Activated CD4-positive, alpha-beta T cell treated with anti-CD3 and anti-CD28 coated beads for 24 hours (primary cell): ENCODE measurements around the gene CNGB1.
A peak's percentile ranks its signal among the peaks of the same experiment; 100 is the strongest.
"Not testable (repeated sequence)": the region's sequence is repeated elsewhere in the genome, so short reads cannot be mapped to it uniquely, and the experiment has no call there.

ENCODE experiments used
- DNase-seq, 2 donors: peaks; one replicate each; pipeline ENCODE4 v3.0.0-alpha.2; 2020; ENCODE audit warnings: low read depth in 2 of 2

The CNGB1 gene

DNA sequence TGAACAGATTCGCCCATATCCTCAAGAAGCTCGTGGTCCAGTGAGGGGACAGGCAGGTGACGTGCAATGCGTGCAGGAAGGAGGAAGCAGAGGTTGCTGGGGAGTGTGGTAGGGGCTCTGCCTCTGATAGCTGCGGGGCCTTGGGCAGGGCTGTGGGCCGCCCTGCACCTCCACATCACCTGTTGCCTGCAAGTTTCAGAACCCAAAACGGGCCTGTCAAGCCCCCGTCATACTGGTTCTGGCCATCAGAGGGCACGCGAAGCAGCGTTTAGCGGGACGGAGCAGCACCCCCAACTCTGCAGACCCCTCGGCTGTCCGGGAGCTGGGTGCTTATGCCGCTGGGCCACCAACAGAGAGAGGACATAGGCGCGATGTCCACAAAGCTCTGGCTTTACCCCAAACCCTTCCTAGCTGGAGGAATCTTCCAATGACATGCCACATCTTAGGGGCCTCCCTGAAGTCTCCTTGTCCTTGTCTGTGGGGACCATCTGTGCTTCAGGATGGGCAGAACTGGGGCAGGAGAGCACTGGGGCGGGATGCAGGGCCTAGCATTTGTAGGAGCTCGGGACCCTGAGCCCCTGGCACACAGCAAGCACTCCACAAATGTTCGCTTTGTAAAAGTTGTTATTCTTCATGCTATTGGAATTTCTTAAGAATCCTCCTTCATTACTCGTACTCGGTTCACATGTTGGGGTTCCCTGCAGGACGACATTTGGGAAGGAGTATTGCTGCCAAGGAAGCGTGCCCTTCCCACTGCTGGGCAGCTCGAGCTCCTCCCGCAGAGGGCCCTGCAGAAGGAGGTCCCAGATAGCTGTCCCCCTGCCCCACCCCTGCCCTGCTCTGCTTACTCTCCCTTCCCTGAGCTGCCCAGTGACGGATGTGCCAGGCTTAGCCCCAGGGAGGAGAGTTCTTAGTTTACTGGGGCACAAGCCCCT is 64.3 kb downstream of the CNGB1 start:
- peak in 1 of 2 donors; percentile 11 for DNase-seq

DNA sequence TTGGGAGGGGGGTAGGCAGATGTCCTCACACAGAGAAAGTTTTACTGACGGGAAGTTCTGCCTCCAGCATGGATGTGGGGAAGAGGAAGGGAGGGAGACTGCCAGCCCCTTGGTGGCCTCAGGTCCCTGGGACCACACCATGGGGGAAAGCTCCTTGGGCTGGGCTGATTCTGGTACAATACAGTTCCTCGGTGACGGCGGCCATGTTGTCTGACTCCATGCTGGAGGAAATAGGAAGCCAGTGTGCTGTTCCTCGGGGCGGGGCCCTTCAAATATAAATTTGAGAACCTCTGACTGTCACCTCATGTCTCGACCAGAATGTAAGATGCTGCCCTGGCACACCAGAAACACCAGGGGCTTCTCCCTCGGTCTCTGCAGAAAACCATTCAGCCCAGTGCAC is 66.8 kb downstream of the CNGB1 start:
- DNase-seq: no peak

DNA sequence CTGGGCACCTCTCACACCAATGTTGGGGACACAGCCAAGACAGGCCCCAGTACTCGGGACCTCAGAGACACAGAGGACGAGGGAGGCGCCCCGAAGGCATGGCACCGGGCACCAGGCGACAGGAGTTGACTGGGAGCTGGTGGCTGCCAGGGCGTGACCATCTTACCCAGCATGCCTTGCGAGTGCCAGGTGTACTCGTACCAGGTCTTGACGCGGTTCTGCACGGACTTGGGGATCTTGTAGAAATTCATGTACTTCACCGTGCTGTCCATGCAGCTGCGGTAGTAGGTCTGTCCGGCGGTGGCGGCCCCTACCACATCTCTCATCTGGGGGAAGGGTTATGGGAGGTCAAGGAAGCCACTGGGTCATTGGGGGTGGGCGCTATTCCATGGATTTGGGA is 67.3 kb downstream of the CNGB1 start:
- no peak for DNase-seq

DNA sequence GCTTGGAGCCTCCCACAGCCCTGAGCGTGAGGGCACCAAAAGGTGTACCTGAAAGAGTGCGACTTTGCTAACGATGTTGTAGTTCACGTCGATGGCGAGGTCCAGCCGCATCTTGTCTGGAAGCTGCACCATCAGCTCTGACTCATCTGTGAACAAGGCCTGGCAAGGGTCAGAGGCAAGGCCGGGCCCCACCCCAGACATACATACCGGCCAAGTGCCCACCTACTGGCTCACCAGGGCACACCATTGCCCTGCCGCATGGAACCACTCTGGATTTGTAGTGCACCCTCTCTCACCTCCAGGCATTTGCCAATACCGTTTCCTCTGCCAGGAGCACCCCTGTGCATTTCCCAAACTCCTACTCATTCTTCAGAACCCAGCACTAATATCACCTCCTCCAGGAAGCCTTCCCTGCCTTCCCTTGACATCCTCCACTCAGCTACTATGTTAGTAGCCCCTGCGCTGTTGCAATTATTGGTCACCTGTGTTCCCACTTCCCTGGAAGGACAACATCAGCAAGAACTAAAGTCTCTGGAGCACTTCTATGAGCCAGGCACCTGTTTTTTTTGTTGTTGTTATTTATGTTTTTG is 69.4 kb downstream of the CNGB1 start:
- DNase-seq: no peak

DNA sequence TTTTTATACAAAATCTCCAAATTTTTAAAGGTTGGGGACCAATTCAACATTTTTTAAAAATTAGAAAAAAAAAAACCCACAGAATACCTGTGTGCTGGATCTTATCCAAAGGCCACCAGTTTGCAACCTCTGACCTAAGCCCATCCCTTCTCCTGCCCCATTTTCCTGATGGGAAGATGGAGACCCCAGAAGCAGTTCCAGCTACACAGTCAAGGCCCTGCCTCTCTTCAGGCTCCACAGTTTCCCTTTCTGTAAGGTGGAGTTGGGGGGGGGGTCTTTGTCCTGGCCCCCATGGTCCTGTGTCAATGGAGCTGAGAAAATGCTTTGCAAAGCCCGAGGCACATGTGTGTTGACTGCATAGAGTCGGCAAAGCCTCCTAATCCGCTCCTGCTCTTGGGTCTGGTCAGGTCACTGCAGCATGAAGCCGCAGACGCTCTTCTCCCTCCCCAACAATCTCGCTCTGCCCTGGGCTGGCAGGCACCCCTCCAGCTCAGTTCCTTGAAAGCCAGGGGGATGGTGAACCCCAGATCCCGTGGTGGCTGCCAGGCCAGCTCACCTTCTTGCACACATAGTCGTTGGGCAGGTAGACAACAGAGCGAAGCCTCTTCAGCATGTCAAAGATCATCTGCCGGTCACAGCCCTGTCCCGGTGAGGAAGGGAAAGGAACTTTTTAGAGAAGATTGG is 70.0 kb downstream of the CNGB1 start:
- no peak for DNase-seq

DNA sequence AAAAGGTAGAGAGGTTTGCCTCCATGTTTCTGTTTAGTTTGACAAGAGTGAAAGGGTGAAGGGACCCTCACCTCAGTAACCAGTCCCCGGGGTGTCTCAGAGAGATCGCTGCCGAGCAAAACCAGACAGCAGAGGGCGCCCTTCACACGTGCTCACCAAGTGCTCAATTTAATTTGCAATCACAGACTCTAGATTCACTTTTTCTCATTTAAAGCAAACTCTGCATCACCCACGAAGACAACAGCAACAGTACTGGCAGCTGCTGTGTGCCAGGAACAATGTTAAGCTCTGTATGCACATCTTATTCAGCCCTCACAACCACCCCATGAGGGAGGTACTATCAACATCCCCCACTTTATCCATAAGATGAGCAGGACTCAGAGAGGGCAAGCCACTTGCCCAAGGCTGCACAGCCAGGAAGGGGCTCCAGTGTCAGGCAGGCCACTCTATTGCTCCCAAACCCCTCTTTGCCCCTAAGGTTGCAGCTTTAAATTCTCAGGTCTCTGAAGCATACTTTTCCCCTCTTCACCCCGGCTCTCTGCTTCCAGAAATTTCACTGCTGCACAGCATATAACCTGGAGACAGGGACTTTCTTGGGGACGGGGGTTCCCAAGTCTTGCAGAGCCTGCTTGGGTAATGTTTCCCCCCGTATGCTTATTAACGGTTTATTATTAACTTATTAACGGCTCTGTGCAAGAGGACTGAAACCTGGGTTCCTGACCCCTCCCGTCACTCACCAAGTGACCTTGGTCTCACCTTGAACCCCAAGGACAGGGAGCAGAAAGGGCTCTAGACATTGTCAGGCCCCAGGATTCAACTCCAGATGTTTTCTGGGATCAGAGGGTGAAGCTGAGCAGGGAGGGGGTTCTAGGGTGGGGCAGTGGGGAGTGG is 70.9 kb downstream of the CNGB1 start:
- peak; percentile 62 to 73 for DNase-seq

DNA sequence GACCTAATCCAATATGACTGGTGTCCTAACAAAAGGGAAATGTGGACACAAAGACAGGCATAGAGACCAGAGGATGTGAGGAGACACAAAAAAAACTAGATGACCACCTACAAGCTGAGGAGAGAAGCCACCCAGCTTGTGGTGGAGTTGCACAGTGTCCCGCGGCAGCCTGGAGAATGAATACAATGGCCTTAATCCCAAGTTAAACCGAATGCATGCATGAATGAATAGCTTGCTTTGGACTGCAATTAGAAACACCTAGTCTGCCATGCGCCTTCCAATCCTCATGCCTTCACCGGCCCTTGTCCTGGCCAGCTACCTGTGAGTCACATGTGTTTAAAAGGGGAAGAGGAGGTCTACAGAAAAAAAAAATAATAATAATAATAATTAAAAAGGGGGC is 72.0 kb downstream of the CNGB1 start:
- DNase-seq: no peak

DNA sequence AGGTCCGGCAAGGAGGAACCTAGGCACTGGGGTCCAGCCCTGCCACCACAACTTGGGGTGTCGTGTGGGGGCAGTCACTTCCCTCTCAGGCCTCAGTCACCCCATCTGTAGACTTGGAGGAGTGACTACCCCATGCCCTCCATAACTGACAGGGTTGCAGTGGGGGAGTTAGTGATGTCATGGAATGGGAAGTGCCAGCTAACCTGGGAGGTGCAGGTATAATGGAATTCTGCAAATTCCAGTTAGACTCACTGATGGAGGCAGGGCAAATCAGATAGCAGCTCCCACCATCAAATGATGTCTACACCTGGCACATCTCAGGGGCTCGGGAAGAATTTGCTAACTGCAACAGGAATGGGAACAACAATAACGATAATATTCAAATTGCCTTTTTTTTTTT is 72.9 kb downstream of the CNGB1 start:
- no peak for DNase-seq

DNA sequence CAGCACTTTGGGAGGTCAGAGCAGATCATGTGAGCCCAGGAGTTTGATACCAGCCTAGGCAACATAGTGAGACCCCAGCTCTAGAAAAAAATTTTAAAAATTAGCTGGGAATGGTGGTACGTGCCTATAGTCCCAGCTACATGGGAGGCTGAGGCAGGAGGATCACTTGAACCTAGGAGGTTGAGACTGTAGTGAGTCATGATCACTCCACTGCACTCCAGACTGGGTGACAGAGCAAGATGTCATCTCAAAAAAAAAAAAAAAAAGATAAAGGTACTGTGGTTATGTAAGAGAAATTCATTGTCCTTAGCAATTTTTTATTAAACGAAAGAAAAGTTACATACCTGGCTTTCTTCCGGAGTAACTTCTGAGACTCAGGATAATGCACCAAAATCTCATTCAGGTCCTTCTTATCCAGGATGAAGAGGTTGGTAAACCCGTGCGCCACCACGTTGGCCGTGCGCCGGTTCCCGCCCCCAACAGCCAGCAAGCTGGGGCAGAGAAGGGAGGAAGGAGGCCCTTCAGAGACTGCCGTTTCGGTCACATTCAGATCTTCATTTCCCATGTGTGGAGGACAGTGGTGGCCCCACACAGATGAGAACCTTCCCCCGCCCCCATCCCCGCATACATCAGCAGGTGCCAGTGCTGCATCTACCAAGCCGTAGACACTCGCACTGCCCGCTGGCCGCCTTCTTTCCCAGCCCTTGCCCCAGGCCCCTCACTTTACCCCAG is 73.7 kb downstream of the CNGB1 start:
- no peak for DNase-seq

DNA sequence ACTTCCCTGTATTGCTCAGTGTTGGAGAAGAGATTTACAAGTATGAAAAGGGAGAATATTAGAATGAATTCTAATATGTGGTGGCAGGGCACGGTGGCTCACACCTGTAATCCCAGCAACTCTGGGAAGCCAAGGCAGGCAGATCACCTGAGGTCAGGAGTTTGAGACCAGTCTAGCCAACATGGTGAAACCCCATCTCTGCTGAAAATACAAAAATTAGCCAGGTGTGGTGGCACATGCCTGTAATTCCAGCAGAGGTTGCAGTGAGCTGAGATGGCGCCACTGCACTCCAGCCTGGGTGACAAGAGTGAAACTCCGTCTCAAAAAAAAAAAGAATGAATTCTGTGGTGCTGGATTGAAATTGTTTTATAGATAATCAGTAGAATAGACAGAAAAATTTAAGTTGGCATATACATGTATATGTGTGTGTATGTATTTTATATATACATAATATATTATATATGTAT is 75.8 kb downstream of the CNGB1 start:
- not testable (repeated sequence) for DNase-seq

DNA sequence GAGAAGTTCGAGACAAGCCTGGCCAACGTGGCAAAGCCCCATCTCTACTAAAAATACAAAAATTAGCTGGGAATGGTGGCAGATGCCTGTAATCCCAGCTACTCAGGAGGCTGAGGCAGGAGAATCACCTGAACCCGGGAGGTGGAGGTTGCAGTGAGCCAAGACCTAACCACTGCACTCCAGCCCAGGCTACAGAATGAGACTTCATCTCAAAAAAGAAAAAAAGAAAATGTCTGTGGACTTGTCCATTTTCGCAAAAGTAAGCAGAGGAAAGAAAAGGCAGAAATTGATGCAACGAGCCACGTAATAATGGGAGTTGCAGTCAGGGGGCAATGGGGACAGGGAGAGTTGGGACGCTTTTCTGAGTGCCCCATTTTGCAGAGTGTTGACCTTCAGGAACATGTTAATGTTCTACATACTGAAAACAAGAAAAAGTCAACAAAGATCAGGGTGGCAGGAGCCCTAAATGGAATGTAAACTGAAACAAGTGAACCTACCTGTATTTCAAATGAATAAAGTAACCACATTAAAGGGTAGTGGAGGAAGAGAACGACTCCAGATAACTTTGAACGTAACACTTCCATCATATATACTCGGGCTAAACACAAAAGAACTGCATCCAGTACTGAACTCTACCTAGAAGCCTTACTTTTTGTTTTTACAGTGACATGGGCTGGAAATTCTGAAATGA is 76.4 kb downstream of the CNGB1 start:
- DNase-seq: no peak

DNA sequence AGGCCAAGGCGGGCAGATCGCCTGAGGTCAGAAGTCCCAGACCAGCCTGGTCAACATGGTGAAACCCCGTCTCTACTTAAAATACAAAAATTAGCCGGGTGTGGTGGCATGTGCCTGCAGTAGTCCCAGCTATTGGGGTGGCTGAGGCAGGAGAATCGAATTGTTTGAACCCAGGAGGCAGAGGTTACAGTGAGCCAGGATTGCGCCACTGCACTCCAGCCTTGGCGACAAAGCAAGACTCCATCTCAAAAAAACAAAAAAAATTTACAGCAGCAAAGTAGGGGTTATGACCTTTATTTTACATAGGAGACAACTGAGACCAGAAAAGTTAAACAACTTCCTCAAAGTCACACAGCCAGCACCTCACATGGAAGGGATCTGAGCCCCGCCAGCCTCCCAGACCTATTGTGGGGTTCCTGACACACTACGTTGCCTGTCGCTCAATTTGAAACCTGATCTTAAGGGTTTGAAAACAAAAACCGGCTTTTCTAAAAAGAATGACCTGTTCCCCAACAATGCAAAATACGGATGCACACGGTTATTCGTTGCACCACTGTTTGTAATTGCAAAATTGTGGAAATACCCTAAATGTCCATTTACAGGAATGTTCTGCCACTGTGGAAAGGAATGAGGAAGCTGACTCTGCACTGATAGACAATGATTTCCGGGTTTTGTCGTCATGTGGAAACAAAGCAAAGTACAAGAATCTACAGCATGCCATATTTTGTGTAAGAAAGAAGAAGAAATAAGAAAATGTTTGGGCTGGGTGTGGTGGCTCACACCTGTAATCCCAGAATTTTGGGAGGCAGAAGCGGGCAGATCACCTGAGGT is 77.2 kb downstream of the CNGB1 start:
- DNase-seq: no peak

DNA sequence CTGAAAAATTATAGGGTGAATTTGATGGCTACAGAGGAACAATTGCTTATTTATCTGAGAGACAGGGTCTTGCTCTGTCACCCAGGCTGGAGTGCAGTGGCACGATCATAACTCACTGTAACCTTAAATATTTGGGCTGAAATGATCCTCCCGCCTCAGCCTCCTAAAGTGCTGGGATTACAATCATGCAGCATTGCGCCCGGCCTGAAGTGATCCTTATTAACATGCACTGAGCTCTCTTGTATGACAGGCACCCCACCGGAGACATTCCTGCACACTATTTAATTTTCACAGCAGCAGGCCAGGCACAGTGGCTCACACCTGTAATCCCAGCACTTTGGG is 77.7 kb downstream of the CNGB1 start:
- DNase-seq: no peak

DNA sequence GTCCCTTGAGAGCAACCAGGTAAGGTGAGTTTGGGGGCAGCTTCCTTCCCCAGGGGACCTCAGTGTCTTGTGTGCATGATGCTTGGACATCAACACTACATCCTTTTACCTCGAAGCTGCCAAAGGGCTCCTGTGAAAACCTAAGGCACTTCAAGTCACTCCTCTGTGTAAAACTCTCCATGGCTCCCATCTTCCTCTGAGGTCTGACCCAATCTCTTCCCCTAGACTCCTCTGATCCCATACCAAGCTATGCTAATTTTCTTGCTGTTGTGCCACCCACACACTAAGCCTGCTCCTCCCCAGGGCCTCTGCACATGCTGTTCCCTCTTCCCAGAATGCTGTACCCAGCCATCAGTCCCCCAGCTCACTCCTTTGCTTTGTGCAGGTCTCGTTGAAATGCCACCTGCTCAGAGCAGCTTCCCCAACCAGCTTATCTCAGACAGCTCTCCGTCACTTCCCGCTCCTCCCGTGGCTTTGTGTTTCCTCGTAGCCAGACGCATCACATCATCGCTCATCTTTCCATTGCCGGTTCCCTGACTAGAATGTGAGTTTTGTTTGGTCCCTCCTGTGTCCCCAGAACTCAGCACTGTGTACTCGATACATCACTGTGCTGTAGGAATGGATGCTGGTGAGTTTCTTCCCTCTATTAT is 78.4 kb downstream of the CNGB1 start:
- no peak for DNase-seq

DNA sequence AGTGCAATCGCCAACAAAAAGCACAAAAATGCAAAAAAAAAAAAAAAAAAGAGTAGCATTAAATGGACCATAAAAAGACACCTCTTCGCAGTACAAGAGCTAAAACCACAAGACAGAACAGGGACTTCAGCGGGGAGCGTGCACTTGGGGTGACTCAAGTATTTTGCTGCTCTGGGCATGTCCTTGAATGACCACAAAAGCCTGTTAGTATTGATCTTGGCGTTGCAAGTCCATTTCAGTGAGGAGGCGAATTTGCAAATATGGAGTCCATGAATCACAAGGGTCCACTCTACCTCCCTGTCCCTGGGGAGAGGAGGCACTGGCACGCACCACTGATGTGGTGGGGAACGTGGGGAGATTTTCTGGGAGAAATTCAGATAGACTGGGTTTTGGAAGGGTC is 78.9 kb downstream of the CNGB1 start:
- DNase-seq: no peak

DNA sequence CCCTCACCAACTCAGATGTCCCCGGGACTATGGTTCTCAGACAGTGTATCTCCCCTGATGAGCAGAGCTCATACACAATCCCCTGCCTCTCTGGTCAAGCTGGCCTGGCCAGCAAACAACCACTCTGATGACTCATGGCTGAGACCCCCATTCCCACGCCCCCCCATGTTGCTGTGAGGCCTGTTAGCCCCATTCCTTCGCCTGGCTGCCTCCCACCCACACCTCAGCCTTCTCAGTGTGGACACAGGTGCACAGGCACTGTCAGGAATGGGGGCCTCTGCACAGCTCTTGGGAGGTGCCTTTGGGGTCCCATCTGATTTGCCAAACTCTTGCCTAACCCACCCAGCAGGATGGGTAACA is 80.2 kb downstream of the CNGB1 start:
- no peak for DNase-seq

DNA sequence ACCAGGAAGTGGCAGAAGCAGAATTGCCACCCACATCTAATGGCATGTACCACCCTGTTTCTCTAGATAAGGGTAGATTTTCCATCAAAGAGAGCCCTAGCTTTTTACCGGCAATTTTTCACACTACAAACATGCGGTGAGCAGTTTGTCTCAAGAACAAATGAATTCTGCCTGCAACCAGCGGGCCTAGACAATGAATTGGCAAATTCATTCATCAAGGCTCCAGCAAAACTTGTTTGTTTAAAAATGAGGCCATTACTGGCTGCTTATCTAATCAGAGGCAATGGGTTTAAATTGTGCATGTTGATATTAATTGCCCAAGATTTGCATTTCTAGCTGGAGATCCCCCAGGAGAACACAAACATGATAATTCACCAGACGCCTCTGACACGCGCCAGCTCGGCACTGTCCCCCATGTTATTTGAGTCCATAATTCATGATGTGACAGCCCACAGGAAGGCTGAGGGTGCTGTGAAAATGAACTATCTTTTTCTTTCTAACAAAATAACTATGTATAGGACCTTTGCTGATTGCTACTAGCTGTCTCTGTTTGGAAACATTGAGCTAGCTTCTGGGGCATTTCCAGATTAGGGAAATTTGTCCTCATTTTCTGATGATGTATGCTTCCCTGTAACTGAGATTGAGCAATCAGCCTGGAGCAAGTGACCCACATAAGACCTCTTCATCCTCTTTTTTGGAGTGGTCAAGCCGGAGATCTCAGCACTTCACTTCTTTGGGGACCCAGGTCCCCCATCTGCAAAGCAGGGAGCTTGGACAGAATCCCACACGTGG is 80.8 kb downstream of the CNGB1 start:
- no peak for DNase-seq

DNA sequence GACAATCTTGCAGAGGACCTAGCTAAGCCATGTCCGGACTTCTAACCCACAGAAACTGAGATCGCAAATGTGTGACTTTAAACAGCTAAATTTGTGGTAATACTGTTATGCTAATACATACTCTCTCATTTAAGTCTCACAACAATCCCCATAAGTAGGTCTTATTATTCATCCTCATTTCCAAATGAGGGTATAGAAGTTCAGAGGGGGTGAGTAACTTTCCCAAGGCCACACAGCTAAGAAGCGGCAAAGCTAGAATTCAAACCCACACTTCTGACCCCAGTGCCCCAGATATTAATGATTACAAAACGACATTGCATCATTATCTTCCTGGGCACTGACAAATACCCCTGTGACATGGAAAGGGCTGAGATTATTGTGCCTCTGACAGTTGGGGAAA is 81.4 kb downstream of the CNGB1 start:
- no peak for DNase-seq
